GM23338 (cell line): ENCODE results near the gene FOLH1.
"Not testable (repeated sequence)": the region's sequence is repeated elsewhere in the genome, so short reads cannot be mapped to it uniquely, and the experiment has no call there.

Experiments used
- EZH2phosphoT487 ChIP-seq: fragments of 200-600 bp; sonication (generic); IDR thresholded peaks from one replicate; pipeline ENCODE4 v1.8.1; 2018; ENCODE audit warnings: antibody characterized with exemption; ENCODE audit not compliant: unreplicated experiment
- ZNF114 ChIP-seq: fragments of 250-450 bp; sonication (Bioruptor Pico); IDR thresholded peaks from 2 replicates; pipeline ENCODE4 v1.5.0; 2020; ENCODE audit warnings: mild to moderate bottlenecking, moderate library complexity
- TF ChIP-seq, protein P1 (sequence below), 2 experiments: fragments of 200-600 bp in 1 of 2; sonication (generic) in 1 of 2; conservative IDR thresholded peaks; 2 replicates each; pipeline versions ENCODE4 v1.5.1 to v1.6.1; 2016 to 2017; ENCODE audit warnings: antibody characterized with exemption in 2 of 2, low read depth in 2 of 2, mild to moderate bottlenecking in 2 of 2, moderate library complexity in 1 of 2

DNA sequence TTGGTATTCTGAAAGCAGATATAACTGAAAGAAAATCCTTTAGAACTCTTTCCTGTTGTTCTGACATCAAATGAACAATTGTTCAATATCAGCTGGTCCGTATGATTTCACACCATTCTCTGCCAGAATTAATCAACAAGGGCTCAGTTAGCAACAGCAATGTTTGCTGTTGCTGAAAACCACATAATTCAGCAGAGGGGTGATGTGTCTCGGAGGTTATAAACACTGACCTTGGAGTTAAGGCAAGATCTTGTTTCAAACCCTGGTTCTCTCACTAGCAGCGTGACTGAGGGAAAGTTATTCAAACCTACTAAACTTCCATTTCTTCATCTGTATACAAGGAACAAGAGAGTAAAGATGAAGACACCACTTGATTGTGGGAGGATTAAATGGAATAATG is 36.8 kb downstream of the FOLH1 start:
- TF ChIP-seq ZNF114, EZH2phosphoT487: not testable (repeated sequence)
- TF ChIP-seq, protein P1, sequence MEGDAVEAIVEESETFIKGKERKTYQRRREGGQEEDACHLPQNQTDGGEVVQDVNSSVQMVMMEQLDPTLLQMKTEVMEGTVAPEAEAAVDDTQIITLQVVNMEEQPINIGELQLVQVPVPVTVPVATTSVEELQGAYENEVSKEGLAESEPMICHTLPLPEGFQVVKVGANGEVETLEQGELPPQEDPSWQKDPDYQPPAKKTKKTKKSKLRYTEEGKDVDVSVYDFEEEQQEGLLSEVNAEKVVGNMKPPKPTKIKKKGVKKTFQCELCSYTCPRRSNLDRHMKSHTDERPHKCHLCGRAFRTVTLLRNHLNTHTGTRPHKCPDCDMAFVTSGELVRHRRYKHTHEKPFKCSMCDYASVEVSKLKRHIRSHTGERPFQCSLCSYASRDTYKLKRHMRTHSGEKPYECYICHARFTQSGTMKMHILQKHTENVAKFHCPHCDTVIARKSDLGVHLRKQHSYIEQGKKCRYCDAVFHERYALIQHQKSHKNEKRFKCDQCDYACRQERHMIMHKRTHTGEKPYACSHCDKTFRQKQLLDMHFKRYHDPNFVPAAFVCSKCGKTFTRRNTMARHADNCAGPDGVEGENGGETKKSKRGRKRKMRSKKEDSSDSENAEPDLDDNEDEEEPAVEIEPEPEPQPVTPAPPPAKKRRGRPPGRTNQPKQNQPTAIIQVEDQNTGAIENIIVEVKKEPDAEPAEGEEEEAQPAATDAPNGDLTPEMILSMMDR (conservative IDR thresholded peaks at IDR 0.05; ENCODE audit: low read depth in 2 of 2), result not testable (repeated sequence)
